Measurements from ENCODE around the gene ADAMTS16.
"Not testable (repeated sequence)": the region's sequence is repeated elsewhere in the genome, so short reads cannot be mapped to it uniquely, and the experiment has no call there.

Gene ADAMTS16, protein sequence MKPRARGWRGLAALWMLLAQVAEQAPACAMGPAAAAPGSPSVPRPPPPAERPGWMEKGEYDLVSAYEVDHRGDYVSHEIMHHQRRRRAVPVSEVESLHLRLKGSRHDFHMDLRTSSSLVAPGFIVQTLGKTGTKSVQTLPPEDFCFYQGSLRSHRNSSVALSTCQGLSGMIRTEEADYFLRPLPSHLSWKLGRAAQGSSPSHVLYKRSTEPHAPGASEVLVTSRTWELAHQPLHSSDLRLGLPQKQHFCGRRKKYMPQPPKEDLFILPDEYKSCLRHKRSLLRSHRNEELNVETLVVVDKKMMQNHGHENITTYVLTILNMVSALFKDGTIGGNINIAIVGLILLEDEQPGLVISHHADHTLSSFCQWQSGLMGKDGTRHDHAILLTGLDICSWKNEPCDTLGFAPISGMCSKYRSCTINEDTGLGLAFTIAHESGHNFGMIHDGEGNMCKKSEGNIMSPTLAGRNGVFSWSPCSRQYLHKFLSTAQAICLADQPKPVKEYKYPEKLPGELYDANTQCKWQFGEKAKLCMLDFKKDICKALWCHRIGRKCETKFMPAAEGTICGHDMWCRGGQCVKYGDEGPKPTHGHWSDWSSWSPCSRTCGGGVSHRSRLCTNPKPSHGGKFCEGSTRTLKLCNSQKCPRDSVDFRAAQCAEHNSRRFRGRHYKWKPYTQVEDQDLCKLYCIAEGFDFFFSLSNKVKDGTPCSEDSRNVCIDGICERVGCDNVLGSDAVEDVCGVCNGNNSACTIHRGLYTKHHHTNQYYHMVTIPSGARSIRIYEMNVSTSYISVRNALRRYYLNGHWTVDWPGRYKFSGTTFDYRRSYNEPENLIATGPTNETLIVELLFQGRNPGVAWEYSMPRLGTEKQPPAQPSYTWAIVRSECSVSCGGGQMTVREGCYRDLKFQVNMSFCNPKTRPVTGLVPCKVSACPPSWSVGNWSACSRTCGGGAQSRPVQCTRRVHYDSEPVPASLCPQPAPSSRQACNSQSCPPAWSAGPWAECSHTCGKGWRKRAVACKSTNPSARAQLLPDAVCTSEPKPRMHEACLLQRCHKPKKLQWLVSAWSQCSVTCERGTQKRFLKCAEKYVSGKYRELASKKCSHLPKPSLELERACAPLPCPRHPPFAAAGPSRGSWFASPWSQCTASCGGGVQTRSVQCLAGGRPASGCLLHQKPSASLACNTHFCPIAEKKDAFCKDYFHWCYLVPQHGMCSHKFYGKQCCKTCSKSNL

DNA sequence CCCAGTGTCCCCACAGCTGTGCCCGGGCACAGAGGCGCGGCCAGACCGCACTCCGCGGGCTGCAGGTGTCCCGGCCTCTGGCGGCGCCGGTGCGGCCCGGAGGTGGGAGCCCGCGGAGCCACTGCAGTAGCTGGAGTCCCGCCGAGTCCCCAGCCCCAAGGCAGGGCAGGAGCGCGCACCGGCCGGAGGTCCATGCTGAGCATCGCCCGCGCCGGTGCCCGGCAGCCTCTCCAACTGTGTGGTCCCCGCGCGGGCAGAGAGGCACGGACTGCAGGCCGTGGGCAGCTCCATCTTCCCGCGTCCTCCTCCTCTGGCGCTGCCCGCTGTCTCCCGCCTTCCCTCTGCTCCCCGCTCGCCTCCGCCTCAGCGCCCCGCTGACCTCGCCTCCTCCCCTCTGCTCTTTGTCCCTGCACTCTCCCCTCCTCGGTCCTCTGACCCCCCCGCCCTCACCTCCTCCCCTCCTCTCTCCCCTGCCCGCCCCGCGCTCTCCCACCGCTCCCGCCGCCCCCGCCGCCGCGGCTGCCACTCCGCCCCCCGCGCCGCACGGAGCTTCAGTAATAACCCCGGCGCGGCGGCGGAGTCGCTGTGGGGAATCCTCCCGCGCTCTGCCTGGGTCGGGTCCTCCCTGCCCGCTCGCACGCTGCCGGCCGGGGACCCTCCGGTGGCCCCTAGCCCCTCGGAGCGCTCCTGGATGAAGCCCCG is at the start of gene ADAMTS16:
Gene ADAMTS16 (plus strand): TSS at position 554 of the 702 bp plus-strand sequence. CDS start 138 bp downstream, at position 692.
- peak; percentile 50 for DNase-seq

DNA sequence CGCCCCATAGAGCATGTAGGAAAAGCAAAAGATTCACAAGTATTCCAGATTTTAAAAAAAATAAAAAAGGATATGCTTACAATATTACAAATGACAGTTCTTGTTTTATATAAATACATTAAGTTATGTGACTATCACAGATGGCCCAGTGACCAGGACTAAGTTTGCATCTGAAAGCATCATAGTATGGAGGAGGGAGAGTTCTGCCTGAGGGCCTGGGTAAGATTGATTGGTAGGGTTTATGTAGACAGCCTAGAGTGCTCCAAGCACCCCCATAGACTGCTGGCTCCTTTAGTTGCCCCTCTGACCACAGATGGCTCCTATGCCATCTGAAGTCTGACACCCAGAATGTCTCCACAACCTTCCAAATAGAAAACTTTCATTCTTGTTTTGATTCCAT is 48.0 kb upstream of the ADAMTS16 start:
- DNase-seq: no peak

DNA sequence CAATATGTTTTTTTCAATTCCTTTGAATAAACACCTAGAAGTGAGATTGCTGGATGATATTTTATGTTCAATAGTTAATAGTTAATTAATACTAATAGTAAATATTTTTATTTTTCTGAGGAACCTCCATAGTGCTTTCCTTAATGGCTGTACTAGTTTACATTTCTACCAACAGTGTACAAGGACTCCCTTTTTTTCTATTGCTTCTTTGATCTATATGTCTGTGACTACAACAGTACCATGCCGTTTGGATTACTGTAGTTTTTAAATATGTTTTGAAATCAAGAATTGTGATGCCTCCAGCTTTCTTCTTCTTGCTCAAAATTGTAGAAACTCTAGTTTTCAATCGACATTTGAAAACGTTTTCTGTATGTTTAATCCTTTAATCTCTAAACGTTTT is 39.5 kb upstream of the ADAMTS16 start:
- DNase-seq: no peak

DNA sequence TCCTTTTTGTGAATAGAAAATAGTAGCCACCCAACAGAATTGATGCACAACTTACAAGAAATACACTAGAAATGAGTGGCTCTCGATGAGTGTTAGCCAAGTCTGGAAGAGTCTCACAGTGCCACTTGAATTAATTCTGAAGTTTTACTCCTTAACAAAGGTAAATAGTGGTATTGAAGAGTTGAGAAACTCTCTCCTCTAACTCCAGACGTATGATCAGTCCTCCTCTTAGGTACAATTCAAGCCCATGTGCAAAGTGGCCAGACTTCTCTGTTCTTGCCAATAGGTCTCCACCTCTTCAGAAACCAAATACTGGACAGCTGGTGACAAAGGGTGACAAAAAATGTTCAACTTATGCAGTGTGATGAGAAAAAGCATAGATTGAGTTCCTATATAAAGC is 38.5 kb upstream of the ADAMTS16 start:
- DNase-seq: no peak

DNA sequence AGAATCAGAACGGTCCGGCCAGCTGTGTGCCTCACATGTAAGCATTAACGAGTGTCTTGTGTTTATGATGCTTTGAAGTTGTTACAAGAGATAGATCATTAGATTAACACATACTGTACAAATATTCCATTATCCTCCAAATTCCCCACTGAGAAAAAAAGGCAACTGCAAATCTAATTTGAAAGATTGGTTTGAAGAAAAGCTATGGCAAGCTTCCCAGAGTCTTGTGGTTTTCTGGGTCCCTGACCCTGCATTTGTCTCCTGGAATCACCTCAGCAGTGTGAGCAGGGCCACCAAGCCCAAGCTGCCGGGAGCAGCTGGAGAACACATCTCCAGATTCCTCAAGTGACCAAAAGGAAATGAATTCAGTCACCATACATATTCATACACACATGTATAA is 36.9 kb upstream of the ADAMTS16 start:
- no peak for DNase-seq

DNA sequence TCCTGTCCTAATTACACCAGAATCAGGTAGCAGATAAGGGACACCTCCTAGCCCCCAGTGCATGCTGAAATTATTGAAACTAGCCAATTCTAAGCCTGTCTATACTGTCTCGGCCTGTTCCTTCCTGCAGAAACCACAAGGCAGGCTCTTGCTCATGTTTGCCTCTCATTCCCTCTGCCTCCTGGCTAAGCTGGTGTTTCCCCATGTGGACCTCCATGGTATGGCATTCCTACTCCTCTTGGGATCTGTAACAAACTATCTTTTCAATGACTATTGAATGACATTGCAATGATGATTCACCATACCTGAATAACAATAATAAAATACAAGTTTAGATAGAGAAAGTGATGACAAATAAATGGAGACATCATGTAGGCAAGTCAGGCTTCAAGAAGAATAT is 35.6 kb upstream of the ADAMTS16 start:
- DNase-seq: no peak

DNA sequence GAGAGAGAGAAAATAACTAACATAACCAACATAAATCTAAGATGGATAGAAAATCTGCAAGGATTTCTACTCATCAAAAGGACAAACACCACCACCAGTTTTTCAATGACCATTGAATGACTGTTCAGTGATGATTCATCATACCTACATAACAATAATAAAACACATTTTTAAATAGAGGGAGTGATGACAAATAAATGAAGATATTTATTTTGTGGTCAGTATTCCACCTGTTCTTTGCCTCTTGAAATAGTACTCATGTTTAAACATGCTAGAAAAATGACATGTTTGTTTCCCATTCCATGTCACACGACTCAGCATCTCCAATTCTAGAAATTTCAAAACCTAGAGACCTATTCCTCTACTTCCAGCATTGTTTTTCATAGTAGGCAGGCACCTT is 34.6 kb upstream of the ADAMTS16 start:
- DNase-seq: no peak

DNA sequence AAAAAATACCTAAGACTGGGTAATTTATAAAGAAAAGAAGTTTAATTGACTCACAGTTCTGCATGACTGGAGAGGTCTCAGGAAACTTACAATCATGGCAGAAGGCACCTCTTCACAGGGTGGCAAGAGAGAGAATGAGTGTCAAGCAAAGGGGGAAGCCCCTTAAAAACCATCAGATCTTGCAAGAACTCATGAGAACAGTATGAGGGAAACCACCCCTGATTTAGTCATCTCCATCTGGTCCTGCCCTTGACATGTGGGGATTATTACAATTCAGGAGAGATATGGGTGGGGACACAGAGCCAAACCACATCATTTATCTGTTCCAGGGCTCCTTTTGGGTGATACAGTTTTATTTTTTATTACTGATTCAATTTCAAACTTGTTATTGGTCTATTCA is 23.2 kb upstream of the ADAMTS16 start:
- no peak for DNase-seq

DNA sequence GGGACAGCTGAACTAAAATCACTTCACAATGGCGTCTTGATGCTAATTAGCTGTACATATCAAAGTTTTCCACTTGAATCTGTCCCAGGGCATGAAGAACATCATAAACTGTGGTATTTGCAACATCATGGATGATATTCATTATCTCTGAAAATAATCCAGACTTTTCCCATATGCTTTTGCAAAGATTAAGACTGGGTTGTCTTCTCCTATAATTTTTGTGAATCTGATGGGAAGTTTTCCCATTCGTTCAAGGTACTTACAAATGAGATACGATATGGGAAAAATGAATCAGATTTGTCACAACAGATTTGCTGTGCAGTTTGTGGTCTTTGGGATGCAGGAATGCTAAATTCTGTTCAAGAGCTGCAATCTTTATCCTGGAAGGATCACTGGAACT is 17.4 kb upstream of the ADAMTS16 start:
- DNase-seq: no peak

DNA sequence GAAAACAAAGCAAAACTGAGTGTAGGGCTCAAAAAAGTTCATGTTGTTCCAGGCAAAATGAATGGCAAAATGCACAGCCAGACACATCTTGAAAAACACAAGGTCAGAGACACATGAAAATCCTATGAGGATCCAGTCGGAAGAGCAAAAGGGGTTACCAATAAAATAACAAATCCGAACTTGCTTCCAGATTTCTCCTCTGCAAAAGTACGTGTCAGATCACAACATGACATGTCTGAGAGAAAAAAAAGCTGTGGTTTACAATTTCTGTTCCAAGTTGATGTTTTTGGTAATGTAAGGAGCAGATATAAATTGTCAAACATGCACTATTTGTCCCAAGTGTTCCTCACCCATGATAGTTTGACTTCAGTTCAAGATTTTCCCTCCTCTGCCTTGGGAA is 15.9 kb upstream of the ADAMTS16 start:
- DNase-seq: no peak

DNA sequence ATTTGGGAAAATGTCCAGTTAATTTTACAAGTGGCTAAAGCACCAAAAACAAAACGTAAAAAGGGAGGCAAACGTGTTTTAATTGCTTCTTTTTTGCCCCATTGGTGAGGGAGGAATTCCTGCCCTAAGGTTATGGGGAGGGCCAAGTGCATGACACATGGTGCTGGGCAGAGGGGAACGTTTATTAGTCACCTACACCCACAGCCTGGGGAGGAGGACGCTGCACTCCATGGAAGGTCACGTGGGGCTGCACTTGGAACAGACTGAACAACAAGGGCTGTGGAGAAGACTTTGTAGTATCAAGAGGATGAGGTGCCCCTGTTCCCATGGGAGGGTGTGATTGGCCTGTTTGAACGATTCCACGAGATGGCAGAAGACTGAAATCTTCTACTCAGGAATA is 13.7 kb upstream of the ADAMTS16 start:
- no peak for DNase-seq

DNA sequence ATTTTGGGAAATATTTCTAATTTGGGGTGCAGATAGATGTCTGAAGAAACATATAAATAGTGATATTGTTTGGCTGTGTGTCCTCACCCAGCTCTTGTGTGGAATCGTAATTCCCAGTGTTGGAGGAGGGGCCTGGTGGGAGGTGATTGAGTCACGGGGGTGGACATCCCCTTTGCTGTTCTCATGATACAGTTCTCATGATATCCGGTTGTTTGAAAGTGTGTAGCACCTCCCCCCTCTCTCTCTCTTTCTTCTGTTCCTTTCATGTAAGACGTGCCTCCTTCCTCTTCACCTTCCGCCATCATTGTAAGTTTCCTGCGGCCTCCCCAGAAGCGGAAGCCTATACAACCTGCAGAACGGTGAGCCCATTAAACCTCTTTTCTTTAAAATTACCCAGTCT is 11.4 kb upstream of the ADAMTS16 start:
- no peak for DNase-seq

DNA sequence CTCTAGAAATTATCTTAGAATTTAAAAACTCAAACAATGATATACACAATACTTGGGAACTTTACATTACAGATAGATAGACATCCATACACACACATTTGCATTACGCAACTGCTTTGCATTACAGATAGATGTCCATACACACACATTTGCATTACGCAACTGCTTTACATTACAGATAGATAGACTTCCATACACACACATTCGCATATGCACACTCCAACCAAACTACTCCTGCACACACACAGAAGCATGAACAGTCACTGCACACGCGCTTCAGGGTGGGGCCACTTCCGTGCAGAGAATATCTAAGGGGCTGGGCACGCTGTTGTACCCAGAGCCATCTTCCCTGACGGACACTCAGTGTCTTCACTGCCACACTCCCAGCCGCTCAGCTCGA is 7.9 kb upstream of the ADAMTS16 start:
- no peak for DNase-seq

DNA sequence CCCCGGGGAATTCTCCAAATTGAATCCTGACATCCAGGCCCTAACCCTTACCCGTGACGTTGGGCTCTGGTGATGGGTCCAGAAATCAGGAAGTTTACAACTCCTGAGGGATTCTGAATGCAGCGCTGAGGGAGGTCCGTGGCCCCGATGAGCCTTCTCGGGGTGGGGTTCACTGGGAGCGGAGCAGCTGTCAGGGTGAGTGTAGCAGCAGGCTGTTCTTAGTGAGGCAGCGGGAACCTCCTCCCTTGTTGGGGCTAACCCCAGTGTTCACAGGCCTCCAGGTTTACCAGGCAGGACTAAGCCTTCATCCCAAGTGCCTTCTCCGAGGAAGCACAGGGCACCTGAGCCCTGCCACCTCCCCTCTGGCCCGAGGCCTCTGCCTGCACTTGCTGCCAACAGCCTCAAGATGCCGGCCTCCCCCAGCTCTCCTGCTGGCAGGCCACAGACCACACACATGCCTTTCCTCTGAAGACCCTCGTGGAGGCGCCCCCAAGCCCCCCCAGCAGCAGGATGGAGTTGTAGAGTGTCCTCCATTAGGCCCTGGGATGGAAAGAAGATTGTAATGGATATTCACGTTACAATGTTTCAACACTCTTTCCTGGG is 7.3 kb upstream of the ADAMTS16 start:
- no peak for DNase-seq

DNA sequence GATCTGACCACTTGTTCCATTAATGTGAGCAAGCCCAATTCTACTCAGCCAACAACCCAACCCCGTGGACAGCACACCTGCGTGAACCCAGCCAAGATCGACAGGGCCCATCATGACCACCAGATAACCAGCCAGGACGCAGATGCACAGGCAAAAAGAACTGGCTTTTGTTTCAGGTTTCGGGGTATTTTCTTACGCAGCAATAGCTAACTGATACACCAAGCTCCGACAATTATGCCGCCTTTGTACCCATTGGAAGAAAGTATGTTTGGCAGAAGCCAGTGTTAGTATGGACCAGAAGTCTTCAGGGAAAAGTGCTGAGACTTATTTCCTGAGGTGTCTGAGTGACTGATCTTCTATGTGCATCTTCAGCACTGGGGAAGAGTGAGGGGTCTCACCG is 6.0 kb upstream of the ADAMTS16 start:
- no peak for DNase-seq

DNA sequence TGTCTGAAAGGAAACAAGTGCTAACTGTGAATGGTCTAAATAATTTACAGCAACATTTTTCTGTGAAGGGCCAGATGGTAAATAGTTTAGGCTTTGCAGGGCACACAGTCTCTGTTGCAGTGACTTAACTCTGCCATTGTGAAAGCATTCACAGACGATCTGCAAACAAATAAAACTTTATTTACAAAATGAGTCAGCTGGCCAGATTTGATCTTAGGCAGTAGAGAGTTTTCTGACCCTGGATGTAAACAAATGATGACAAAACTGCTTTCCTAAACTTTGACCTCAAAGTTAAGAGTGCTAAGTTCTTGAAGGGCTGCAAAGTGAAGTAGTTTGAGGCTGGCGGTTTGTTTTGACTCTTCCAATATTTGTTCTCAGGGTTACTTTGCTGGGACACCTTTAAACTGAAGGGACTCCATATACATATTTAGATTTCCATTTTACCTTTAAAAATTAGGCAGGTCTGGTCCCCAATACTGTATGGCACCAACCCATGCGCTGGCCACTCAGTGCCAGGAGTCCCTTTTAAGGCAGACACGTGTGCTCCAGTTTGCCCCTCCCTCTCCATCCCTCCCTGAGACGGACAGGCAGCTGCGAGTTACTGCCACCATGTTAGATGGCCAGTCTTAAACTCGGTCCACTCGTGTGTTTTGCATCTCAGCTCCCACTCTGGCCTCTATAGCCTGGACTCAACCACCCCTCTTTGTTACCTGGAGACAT is 4.0 kb upstream of the ADAMTS16 start:
- DNase-seq: no peak

DNA sequence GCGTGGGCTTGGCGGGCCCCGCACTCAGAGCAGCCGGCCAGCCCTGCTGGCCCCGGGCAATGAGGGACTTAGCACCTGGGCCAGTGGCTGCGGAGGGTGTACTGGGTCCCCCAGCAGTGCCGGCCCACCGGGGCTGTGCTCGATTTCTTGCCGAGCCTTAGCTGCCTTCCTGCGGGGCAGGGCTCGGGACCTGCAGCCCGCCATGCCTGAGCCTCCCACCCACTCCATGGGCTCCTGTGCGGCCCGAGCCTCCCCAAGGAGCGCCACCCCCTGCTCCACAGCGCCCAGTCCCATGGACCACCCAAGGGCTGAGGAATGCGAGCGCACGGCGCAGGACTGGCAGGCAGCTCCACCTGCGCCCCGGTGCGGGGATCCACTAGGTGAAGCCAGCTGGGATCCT is 2.3 kb upstream of the ADAMTS16 start:
- not testable (repeated sequence) for DNase-seq

DNA sequence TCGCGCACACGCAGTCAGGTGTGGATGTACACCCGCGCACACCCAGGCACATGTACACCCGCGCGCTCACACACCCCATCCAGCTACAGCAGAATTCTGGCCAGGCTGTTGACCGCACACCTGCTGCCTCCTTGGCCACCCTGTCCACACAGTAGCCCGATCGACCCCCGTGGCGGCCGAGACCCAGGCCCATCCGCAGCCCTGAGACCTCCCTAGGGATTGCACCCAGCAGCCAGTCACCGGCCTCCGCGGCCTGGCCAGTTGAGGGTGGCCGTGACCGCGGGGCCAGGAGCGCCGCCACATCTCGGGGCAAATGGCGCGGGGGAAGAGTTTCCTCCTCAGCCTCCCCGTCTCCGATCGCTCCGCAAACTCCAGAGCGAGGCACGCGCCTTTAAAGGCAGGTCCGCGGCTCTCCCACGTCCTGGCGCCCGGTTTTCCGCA is 774 bp upstream of the ADAMTS16 start:
- DNase-seq: no peak

DNA sequence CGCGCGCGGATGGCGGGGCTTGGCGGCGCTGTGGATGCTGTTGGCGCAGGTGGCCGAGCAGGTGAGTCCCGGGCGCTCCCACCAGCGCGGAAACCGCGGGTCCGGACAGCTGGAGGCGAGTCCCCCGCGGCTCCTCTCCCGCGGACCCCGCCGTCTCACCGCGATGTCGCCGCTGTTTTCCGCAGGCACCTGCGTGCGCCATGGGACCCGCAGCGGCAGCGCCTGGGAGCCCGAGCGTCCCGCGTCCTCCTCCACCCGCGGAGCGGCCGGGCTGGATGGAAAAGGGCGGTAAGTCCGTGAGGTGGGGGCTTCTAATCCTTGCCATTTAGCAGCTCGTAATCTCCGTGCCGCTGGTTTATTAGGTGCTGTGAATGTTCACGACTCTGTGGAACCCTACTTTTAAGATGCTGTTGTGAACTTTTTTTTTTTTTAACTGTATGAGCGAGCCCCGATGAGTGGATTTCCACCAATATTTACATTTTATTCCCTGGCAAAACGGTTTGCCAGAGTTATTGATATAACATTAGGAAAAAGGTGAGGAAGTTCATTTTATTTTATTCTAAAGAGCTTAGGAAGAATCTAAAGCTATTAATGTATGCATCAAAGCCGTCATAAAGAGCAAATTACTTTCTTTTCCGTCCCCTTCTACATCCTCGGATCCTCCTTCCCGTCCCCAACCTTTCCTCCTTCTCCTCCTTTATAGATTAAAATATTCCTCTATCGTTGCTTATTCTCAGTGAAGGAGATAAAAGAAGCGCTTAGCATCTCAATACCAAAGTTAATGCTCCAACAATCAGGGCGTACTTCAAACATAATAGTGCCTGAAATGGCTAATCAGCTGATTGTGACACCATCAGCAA is 579 bp downstream of the ADAMTS16 start:
- DNase-seq: peak; percentile 50

DNA sequence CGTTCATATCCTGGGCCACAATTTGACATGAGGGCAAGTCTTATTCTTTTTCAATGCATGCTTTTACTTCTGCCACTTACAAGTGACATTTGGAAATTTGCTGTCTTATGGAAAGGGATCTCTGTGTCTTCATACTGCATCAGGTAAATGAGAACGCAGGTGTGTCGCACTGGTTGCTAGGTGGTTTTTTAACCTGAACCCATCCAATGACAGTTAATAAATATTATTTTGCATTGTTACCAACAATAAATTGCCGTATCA is 1.1 kb downstream of the ADAMTS16 start:
- peak; percentile 38 for DNase-seq
